Subcutaneous adipose tissue (tissue), 4 donors: ENCODE data around the gene SGCE. TPM values are rescaled to one million over a fixed set of nuclear protein-coding genes. Genes with fewer than 3 reads are reported as not detected.

ENCODE experiments used
- CTCF ChIP-seq: fragments of 450-650 bp; IDR thresholded peaks from one replicate; pipeline ENCODE4 v1.5.1; 2016; ENCODE audit warnings: low read depth, mild to moderate bottlenecking, control low read depth, antibody characterized with exemption, moderate library complexity
- total RNA-seq, 4 donors: library from RNA; depleted of rRNA; stranded (reverse); fragments of >200 nt; gene quantifications; one replicate each; pipeline ENCODE4 v1.1.0, GENCODE V29; 2016

Gene SGCE
- total RNA-seq, 4 donors from 2014 or later, result 59.3 to 123 (median 108) TPM

GRCh38 chr7:94580601-94581000 lies 75.3 kb downstream of the SGCE start:
- TF ChIP-seq CTCF, result no peak

GRCh38 chr7:94579470-94579869 lies 76.5 kb downstream of the SGCE start:
- no peak for TF ChIP-seq CTCF

GRCh38 chr7:94578614-94579013 lies 77.3 kb downstream of the SGCE start:
- no peak for TF ChIP-seq CTCF

GRCh38 chr7:94577357-94577756 lies 78.6 kb downstream of the SGCE start:
- no peak for TF ChIP-seq CTCF

GRCh38 chr7:94576316-94576715 lies 79.6 kb downstream of the SGCE start:
- TF ChIP-seq CTCF, result no peak

- no peak for TF ChIP-seq CTCF
These were observed 80.3 kb downstream of the SGCE start for GRCh38 chr7:94575646-94576045.

GRCh38 chr7:94571816-94572215 lies 84.1 kb downstream of the SGCE start:
- TF ChIP-seq CTCF, result no peak

GRCh38 chr7:94567396-94567795 lies 88.5 kb downstream of the SGCE start:
- TF ChIP-seq CTCF, result no peak
